Renal pelvis (tissue), 4 donors: ENCODE measurements around the gene WSB1. TPM values are rescaled to one million over a fixed set of nuclear protein-coding genes. Genes with fewer than 3 reads are reported as not detected.

Experiments
- DNase-seq: peaks from one replicate; pipeline ENCODE4 v3.0.0-alpha.2; 2013
- polyA plus RNA-seq, 3 donors: library from polyadenylated mRNA; unstranded; fragments of 120-200 nt; gene quantifications; one replicate each; pipeline ENCODE4 v1.2.1, GENCODE V29; 2013; ENCODE audit not compliant: insufficient read length in 3 of 3

Gene WSB1
- polyA plus RNA-seq, 3 donors, result 162 to 439 (median 372) TPM

- peak; percentile 94 for DNase-seq
Observed at GRCh38 chr17:27332485-27333409, 38.8 kb downstream of the WSB1 start.

- no peak for DNase-seq
Observed at GRCh38 chr17:27333410-27333980, 39.6 kb downstream of the WSB1 start.

GRCh38 chr17:27336184-27336583 is 42.3 kb downstream of the WSB1 start:
- DNase-seq, result no peak

DNA sequence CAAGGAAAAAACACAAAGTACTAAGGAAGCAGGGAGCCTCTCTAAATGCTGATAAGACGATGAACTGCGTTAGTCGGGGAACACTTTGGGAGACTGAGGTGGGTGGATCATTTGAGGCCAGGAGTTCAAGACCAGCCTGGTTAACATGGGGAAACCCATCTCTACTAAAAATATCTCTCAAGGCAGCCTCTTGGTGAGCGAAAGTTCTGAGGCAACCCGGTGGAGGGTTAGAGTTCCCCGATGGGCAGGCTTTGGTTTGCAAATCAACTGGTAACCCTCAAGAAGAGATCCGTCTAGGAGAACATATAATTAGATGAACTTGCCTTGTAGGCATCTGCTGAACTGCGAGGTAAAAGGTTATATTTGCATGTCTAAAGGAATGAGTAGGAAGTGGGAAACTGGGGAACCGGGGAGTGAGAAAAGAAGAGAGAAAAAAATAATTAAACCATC is 44.6 kb downstream of the WSB1 start:
- DNase-seq, result no peak

- no peak for DNase-seq
Observed at GRCh38 chr17:27339198-27339835, 45.4 kb downstream of the WSB1 start.

- no peak for DNase-seq
Observed at GRCh38 chr17:27339836-27340550, 46.1 kb downstream of the WSB1 start.

GRCh38 chr17:27340575-27340974 is 46.7 kb downstream of the WSB1 start:
- DNase-seq, result no peak

- no peak for DNase-seq
Observed at GRCh38 chr17:27341041-27341471, 47.1 kb downstream of the WSB1 start.

- DNase-seq, result no peak
Observed at GRCh38 chr17:27342059-27342458, 48.1 kb downstream of the WSB1 start.

GRCh38 chr17:27343294-27343693 is 49.4 kb downstream of the WSB1 start:
- no peak for DNase-seq

DNA sequence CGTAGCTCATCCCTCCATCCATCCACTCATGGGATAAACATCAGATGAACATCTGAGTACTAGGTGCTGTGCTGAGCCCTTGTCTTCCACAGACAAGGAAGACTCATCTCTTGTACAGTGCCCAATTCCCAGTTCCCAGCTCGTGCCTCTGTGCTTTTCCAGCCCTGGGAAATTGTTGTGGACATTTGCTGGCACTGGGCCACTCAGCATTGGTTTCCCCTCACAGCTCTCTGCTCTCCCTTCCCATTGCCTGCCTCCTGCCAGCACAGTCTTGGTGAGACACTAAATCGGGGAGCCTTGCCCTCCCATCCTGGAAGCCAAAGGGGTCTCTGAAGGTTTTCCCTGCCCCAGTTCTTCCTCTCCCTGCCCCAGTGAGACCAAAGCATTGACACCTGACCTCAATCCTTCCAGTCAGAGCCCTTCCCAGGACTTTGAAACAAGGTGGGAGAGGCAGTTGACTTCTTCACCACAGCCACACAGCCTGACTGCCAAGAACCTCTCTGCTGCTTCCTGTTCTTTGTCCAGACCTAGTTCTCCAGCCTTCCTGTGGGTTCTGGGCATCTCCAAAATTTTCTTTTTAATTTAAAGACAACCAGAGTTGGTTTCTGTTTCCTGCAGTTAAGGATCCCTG is 50.2 kb downstream of the WSB1 start:
- no peak for DNase-seq

DNA sequence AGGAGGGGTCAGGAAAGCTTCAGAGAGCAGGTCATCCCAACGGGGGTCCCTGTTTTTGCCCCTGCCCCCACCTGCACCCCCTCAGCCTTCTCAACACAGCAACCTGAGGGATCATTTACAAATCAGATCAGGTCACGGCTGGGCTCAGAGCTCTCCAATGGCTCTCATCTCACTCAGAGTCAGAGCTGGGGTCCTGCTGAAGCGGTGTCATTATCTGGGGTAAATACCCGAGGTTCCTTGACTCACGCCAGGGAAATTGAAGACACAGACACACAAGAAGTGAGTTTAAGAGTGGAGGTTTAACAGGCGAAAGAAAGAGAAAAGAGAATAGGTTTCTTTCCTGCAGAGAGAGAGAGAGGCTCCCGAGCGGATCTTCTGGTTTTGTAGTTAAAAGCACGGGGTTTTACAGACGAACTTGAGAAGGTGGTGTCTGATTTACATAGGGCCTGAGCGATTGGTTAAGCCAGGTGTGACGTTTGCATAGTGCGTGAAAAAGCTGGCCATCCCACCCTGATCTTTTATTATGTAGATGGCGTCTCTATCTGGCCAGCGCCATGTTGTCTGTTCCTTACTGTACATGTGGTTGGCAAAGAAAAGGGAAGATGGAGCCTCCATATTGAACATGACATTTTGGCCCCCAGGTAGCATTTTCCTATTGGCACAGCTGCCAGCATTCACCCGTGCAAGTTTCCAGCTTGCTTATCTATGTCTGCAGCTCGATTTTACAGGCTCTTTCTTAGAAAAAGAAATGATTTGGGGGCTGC is 51.4 kb downstream of the WSB1 start:
- DNase-seq, result peak; percentile 87

GRCh38 chr17:27346228-27346899 is 52.5 kb downstream of the WSB1 start:
- no peak for DNase-seq

DNA sequence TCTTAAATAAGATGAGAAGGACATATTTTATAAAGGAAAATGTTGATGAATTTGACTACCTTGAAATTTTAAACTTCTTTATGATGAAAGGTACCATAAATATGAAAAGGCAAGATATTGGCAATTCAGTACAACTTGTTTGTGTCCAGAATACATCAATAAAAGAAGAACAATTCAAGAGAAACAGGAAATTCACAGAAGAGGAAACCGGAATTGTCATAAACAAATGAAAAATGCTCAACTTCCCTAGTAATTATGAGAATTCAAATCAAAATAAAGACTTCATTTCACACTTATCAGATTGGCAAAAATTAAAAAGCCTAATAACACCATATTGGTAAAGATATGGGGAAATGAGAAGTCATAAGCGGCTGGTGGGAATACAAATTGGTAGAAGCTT is 54.3 kb downstream of the WSB1 start:
- no peak for DNase-seq

GRCh38 chr17:27349540-27350021 is 55.7 kb downstream of the WSB1 start:
- DNase-seq, result no peak

- no peak for DNase-seq
Observed at GRCh38 chr17:27351759-27352158, 57.8 kb downstream of the WSB1 start.

DNA sequence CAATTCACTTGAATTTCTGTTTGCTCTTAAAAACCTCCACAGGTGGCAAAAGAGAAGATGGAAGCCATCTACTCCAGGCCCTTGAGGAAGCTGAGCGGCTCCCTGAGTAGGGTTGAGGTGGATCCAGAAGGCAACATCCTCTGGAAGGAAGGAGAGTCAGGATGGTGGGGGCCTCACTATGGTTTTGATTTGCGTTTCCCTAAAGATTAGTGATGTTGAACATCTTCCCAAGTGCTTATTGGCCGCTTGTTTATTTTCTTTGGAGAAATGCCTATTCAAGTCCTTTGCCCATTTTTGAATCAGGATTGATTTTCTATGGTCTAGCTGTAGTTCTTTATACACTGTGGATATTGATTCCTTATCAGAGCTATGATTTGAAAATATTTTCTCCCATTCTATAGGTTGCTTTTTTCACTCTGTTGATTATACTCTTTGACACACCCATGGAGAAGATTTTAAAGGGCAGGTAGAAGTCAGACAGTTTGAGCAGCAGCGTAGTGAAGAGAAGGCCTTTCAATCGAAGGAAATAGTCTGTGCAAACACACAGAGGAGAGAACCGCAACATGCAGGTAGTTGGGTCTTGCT is 58.6 kb downstream of the WSB1 start:
- DNase-seq, result no peak

GRCh38 chr17:27353033-27353460 is 59.1 kb downstream of the WSB1 start:
- DNase-seq, result no peak

DNA sequence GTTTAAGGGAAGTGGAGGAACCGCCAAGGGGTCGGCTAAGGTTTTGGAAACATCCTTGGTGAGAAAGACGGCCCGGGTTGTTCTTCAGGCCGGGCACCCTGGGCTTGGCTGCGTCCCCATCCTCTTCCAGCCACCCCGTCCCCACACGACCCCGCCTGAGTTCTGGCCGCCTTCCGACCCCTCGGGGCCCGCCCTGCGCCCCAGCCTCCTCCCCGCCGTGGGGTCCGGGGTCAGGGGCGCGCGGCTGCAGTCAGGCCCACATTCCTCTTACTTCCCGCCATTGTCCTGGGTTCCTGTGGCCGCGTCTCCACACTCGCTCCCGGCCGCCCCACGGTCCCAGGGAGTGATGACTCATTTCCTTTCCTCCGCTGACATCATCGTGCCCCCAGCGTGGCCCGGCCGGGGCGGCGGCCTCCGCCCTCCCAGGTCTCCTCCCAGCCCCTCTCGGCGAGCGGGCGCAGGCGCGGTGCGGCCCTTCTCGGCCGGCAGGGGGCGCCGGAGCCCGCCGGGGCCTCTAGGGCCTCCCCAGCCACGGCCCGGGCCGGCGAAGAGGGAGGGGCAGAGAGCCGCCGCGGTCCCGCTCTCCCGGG is 59.6 kb downstream of the WSB1 start:
- DNase-seq, result peak; percentile 89
